Cardiac fibroblast (primary cell): ENCODE measurements around the gene FABP3.
"Not testable (repeated sequence)": the region's sequence is repeated elsewhere in the genome, so short reads cannot be mapped to it uniquely, and the experiment has no call there.

ENCODE experiments used
- DNase-seq, 2 donors: peaks; one replicate each; pipeline versions ENCODE4 v3.0.0 to v3.0.0-alpha.2; 2010; ENCODE audit warnings: low read depth in 2 of 2
- H3K4me3 ChIP-seq, 2 donors: replicated peaks in 1 of 2; 1 replicate in 1 of 2; 2 replicates in 1 of 2; pipeline ENCODE4 v1.5.1; 2011; ENCODE audit warnings: low read depth in 2 of 2, low read length in 2 of 2, mild to moderate bottlenecking in 2 of 2, moderate library complexity in 1 of 2
- CTCF ChIP-seq: IDR thresholded peaks from one replicate; pipeline ENCODE4 v1.5.1; 2011; ENCODE audit warnings: low read depth, mild to moderate bottlenecking, low read length, inconsistent platforms

Gene FABP3

GRCh38 chr1:31390071-31390470 is 17.2 kb upstream of the FABP3 start:
- no peak for DNase-seq
- TF ChIP-seq CTCF: no peak
- H3K4me3 ChIP-seq: no peak overlapping the region

- no peak for DNase-seq
- no peak for TF ChIP-seq CTCF
- H3K4me3 ChIP-seq: no peak overlapping the region
Measured at GRCh38 chr1:31389616-31390015, 16.7 kb upstream of the FABP3 start.

- DNase-seq: peak in 1 of 2 donors; percentile 30
- no peak overlapping the region for H3K4me3 ChIP-seq
- TF ChIP-seq CTCF: no peak
Measured at GRCh38 chr1:31387612-31388011, 14.7 kb upstream of the FABP3 start.

GRCh38 chr1:31386576-31387243 is 13.8 kb upstream of the FABP3 start:
- H3K4me3 ChIP-seq, DNase-seq: not testable (repeated sequence)

- no peak for DNase-seq
- TF ChIP-seq CTCF: no peak
- no peak overlapping the region for H3K4me3 ChIP-seq
Measured at GRCh38 chr1:31383967-31384366, 11.1 kb upstream of the FABP3 start.

GRCh38 chr1:31382379-31382989 is 9.6 kb upstream of the FABP3 start:
- TF ChIP-seq CTCF: no peak
- no peak for DNase-seq
- no peak overlapping the region for H3K4me3 ChIP-seq

GRCh38 chr1:31381394-31382294 is 8.8 kb upstream of the FABP3 start:
- peak; percentile 55 to 57 for DNase-seq
- no peak overlapping the region for H3K4me3 ChIP-seq
- TF ChIP-seq CTCF: no peak
